Muscle layer of colon (tissue), 2 donors: Measurements from ENCODE around the gene CHKA.

Experiments used
- H3K27ac ChIP-seq: one replicate; pipeline ENCODE4 v1.7.0; 2013; ENCODE audit warnings: low read depth, mild to moderate bottlenecking, low read length, moderate library complexity
- H3K27me3 ChIP-seq, 2 donors: one replicate each; pipeline ENCODE4 v1.7.0; 2013; ENCODE audit warnings: low read length in 2 of 2, mild to moderate bottlenecking in 2 of 2; ENCODE audit not compliant: insufficient read depth in 2 of 2, control insufficient read depth in 1 of 2
- H3K36me3 ChIP-seq: one replicate; pipeline ENCODE4 v1.7.0; 2013; ENCODE audit warnings: mild to moderate bottlenecking, low read length; ENCODE audit not compliant: insufficient read depth
- H3K4me1 ChIP-seq: one replicate; pipeline ENCODE4 v1.7.0; 2013; ENCODE audit warnings: mild to moderate bottlenecking, low read length; ENCODE audit not compliant: insufficient read depth
- H3K4me3 ChIP-seq, 2 donors: one replicate each; pipeline ENCODE4 v1.7.0; 2013; ENCODE audit warnings: low read length in 2 of 2, low read depth in 1 of 2, mild to moderate bottlenecking in 1 of 2, moderate library complexity in 1 of 2
- H3K9ac ChIP-seq: one replicate; pipeline ENCODE4 v1.7.0; 2013; ENCODE audit warnings: low read length
- H3K9me3 ChIP-seq: one replicate; pipeline ENCODE4 v1.7.0; 2013; ENCODE audit warnings: mild to moderate bottlenecking, low read length
- donor health status: abdominal sarcoma.
- donor health status: Adenocarcinoma of cecum.

Gene CHKA

GRCh38 chr11:68047437-68048290, 73.5 kb downstream of the CHKA start:
- no peak overlapping the region for H3K4me3 ChIP-seq
- H3K4me1 ChIP-seq: no peaks in the 10 kb centered on the region
- H3K27me3 ChIP-seq: no peaks in the 10 kb centered on the region
- no peaks in the 10 kb centered on the region for H3K9me3 ChIP-seq
- H3K9ac ChIP-seq: no peak overlapping the region
- no peak overlapping the region for H3K27ac ChIP-seq
- H3K36me3 ChIP-seq: peaks cover 55% of the 10 kb centered on the region

DNA sequence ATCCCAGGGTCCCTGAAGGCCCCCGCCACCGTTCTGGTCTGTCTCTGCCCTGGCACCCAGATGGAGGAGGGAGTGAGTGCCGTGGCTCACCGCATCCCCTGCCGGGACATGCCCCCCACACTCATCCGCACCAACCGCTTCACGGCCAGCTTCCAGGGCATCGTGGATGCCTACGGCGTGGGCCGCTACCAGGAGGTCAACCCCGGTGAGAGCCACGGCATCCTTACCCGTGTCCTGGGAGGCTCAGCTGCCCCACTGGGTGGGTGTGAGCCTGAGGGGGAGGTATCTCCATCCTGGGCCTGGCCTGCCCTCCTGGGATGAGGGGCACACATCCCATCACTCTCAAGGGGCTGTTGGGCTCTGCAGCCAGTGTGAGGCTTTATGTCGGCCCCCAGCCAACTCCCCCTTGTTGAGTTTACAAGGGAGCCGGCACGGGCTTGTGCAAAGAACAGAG, 76.3 kb downstream of the CHKA start:
- Histone ChIP-seq H3K4me3 (no peak overlapping the region), H3K27me3 (no peaks in the 10 kb centered on the region), H3K9ac (no peak overlapping the region), H3K27ac (no peak overlapping the region), H3K4me1 (peaks cover 15% of the 10 kb centered on the region), H3K36me3 (peaks cover 30% of the 10 kb centered on the region), H3K9me3 (no peaks in the 10 kb centered on the region)

DNA sequence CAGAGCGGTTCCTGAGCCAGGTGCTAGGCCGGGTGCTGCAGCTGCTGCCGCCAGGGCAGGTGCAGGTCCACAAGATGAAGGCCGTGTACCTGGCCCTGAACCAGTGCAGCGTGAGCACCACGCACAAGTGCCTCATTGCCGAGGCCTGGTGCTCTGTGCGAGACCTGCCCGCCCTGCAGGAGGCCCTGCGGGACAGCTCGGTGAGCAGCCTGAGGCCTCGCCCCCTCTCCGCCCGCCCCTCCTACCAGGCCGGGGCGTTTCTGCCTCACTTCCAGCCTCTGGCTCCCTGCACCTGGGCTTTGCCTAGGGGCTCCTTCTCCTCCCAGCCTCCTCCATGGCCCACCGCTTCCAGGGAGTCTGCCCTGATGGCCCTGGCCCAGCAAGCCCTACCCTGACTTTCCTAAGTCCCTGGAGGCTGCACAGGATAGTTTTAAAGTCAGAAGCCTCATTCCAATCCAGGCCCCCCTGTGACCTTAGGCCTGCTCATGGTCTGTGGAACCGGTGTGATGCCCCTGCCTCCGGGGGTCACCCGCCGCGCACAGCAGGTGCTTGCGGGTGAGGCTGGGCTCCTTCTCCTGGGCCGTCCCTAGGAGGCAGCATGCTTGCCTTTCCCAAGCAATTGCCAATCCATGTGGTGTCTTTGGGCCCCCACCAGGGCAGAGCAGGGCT, 76.9 kb downstream of the CHKA start:
- H3K9me3 ChIP-seq: no peaks in the 10 kb centered on the region
- no peak overlapping the region for H3K9ac ChIP-seq
- H3K27ac ChIP-seq: no peak overlapping the region
- no peak overlapping the region for H3K4me3 ChIP-seq
- peaks cover 22% of the 10 kb centered on the region for H3K4me1 ChIP-seq
- H3K27me3 ChIP-seq: no peaks in the 10 kb centered on the region
- H3K36me3 ChIP-seq: peaks cover 27% of the 10 kb centered on the region

- H3K4me1 ChIP-seq: peaks cover 26% of the 10 kb centered on the region
- H3K9ac ChIP-seq: no peak overlapping the region
- no peak overlapping the region for H3K4me3 ChIP-seq
- H3K36me3 ChIP-seq: peaks cover 20% of the 10 kb centered on the region
- H3K27ac ChIP-seq: no peak overlapping the region
- H3K9me3 ChIP-seq: no peaks in the 10 kb centered on the region
- H3K27me3 ChIP-seq: no peaks in the 10 kb centered on the region
These were observed 77.6 kb downstream of the CHKA start for GRCh38 chr11:68043349-68044144.

DNA sequence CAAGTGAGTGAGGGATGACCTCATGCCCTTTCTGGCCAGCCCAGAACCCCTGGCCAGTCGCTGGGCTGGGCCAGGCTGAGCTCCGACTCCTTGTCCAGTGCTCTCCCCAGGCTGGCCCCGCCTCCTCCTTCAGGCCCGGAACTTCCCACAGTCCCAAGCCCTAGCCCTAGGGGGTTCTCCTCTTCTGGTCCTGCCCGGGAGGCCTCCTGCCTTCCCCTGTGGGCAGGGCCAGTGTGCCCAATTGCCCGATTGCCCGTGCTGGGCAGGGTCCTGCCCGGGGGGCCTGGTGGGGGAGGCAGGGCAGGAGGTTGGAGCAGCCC, 78.2 kb downstream of the CHKA start:
- Histone ChIP-seq H3K27ac (no peak overlapping the region), H3K27me3 (no peaks in the 10 kb centered on the region), H3K9ac (no peak overlapping the region), H3K4me1 (peaks cover 31% of the 10 kb centered on the region), H3K9me3 (no peaks in the 10 kb centered on the region), H3K4me3 (no peak overlapping the region), H3K36me3 (peaks cover 18% of the 10 kb centered on the region)

DNA sequence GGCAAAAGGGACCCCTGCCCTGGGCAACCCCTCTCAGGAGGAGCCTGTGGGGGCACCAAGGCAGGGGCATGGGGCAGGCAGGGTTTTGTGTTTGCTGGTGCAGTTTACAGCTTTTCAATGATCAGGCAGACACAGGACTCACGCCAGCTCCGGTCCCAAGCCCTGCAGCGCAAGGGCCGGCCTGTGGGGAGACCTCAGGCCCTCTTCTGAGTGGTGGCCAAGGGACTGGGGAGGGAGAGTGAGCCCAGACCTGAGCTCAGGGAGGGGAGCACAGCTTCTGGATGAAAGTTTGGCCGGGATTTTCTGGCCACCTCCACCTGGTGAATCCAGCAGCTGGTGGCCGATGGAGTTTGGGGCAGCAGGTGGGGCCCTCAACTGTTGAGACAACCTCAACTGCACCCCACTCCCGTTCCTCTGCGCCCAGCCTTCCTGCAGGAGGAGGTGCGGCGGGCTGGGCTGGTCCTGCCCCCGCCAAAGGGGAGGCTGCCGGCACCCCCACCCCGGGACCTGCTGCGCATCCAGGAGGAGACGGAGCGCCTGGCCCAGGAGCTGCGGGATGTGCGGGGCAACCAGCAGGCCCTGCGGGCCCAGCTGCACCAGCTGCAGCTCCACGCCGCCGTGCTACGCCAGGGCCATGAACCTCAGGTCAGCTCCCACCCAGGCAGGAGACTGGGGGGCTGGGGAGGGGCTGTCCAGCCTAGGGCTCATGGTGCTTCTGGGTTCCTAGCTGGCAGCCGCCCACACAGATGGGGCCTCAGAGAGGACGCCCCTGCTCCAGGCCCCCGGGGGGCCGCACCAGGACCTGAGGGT, 78.8 kb downstream of the CHKA start:
- H3K4me1 ChIP-seq: peaks cover 37% of the 10 kb centered on the region
- H3K4me3 ChIP-seq: no peak overlapping the region
- no peaks in the 10 kb centered on the region for H3K27me3 ChIP-seq
- H3K36me3 ChIP-seq: peaks cover 18% of the 10 kb centered on the region
- H3K27ac ChIP-seq: no peak overlapping the region
- H3K9ac ChIP-seq: no peak overlapping the region
- H3K9me3 ChIP-seq: no peaks in the 10 kb centered on the region

DNA sequence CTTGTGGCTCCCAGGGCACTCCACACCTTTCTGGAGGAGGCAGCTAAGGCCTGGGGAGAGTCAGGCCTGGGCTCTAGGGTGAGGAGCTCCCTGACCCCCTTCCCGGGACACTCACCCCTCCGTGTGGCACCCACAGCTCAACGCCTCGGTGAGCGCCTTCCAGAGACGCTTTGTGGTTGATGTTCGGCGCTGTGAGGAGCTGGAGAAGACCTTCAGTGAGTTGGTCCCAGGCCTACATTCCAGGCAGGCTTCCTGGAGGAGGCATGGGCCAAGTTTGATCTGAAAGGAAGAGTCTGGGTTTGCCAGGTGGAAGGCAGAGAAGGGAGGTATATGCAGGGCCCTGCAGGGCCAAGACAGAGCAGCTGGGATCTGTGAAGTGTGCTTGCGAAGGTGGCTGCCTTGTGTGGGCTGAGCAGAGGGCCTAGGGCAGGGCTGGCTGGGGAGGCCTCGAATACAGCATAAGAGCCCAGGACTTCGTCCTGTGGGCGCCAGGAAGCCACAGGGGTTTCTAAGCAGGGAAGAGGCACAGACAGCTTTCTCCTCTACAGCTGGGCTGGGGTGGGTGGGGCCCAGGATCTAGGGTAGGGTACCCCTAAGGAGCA, 79.5 kb downstream of the CHKA start:
- H3K27ac ChIP-seq: no peak overlapping the region
- no peaks in the 10 kb centered on the region for H3K27me3 ChIP-seq
- peaks cover 38% of the 10 kb centered on the region for H3K4me1 ChIP-seq
- no peak overlapping the region for H3K9ac ChIP-seq
- H3K36me3 ChIP-seq: peaks cover 18% of the 10 kb centered on the region
- H3K4me3 ChIP-seq: no peak overlapping the region
- H3K9me3 ChIP-seq: no peaks in the 10 kb centered on the region

DNA sequence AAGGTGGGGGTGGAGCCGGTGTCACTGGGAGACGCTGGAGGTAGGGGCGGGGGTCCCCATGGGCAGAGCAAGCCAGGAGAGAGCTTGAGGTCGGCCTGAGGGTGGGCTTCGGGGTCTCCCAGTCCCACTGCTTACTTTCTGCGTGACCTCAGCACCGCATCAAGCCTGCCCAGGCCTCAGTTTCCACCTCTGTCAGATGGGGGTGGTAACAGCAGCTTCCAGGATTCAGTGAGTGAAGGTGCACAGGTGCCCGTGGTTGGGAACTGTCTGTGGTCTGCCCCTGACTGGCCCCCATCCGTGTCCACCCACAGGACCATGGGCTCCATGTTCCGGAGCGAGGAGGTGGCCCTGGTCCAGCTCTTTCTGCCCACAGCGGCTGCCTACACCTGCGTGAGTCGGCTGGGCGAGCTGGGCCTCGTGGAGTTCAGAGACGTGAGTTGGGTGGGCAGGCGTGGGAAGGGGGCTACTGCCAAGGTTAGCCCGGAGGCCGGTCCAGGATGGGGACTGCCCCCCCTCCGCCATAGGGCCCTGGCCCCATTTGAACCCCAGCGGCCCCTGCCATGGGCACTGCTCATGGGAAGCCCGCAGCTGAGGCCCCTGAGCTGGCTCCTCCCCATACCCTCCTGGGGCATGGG, 80.1 kb downstream of the CHKA start:
- Histone ChIP-seq H3K9me3 (no peaks in the 10 kb centered on the region), H3K27ac (peak overlapping the region; percentile 85), H3K4me3 (peak overlapping the region; percentile 61 to 88), H3K27me3 (no peaks in the 10 kb centered on the region), H3K9ac (peak overlapping the region; percentile 87), H3K36me3 (peaks cover 14% of the 10 kb centered on the region), H3K4me1 (peaks cover 38% of the 10 kb centered on the region)

- Histone ChIP-seq H3K4me1 (peaks cover 38% of the 10 kb centered on the region), H3K36me3 (peaks cover 14% of the 10 kb centered on the region)
These were observed 80.9 kb downstream of the CHKA start for GRCh38 chr11:68040101-68040956.

More at GRCh38 chr11:68040101-68040956, 80.9 kb downstream of the CHKA start:
- peak overlapping the region; percentile 87 for H3K9ac ChIP-seq
- no peaks in the 10 kb centered on the region for H3K27me3 ChIP-seq
- H3K9me3 ChIP-seq: no peaks in the 10 kb centered on the region
- H3K27ac ChIP-seq: peak overlapping the region; percentile 85
- H3K4me3 ChIP-seq: peak overlapping the region; percentile 61 to 88
